IMR-90 (cell line): ENCODE results near the gene ITK. TPM values are rescaled to one million over a fixed set of nuclear protein-coding genes. Genes with fewer than 3 reads are reported as not detected.

Source experiments
- ATAC-seq: fragments of 200-7000 bp; cut with Tn5 transposase; 2 replicates; pipeline ENCODE4 v1.9.1; 2020; ENCODE audit warnings: low read depth, mild to moderate bottlenecking, moderate library complexity
- BruUV-seq: library from RNA; stranded (reverse); fragments of 400-500 nt; replicated peaks from 2 replicates; lab custom pipeline; 2021; lab: Mats Ljungman, UMichigan
- CTCF ChIA-PET: fragments of 300-600 bp; formaldehyde crosslinking; extraction: SDS; loops from one replicate; lab custom pipeline; 2021; ENCODE audit warnings: antibody characterized with exemption; lab: Yijun Ruan, JAX
- POLR2A ChIA-PET: fragments of 300-600 bp; sonication (Branson Sonifier 250); formaldehyde crosslinking; loops from one replicate; lab custom pipeline; 2022; ENCODE audit warnings: antibody characterized with exemption; ENCODE audit not compliant: unreplicated experiment; lab: Charles Lee
- DNase-seq: peaks from one replicate; pipeline ENCODE4 v3.0.0; 2013
- H2AFZ ChIP-seq: replicated peaks from 2 replicates; pipeline ENCODE3; 2013; ENCODE audit warnings: low read length, mild to moderate bottlenecking; ENCODE audit not compliant: poor library complexity
- H2AK5ac ChIP-seq: 2 replicates; pipeline ENCODE4 v1.6.1; 2013; ENCODE audit warnings: low read depth, low read length, inconsistent platforms
- H2AK9ac ChIP-seq: replicated peaks from 2 replicates; pipeline ENCODE3; 2013; ENCODE audit warnings: mild to moderate bottlenecking, low read depth, low read length, moderate library complexity; ENCODE audit not compliant: poor library complexity
- H2BK120ac ChIP-seq: 2 replicates; pipeline ENCODE4 v1.6.1; 2013; ENCODE audit warnings: low read depth, low read length, inconsistent platforms
- H2BK15ac ChIP-seq: 3 replicates; pipeline ENCODE4 v1.6.1; 2013; ENCODE audit warnings: low read depth, low read length, inconsistent platforms
- H2BK20ac ChIP-seq: 2 replicates; pipeline ENCODE4 v1.6.1; 2013; ENCODE audit warnings: low read depth, mild to moderate bottlenecking, inconsistent platforms, low read length, moderate library complexity
- H2BK5ac ChIP-seq: 2 replicates; pipeline ENCODE4 v1.6.1; 2013; ENCODE audit warnings: mild to moderate bottlenecking, low read depth, low read length, inconsistent platforms; ENCODE audit not compliant: poor library complexity, severe bottlenecking
- H3K14ac ChIP-seq: replicated peaks from 2 replicates; pipeline ENCODE4 v1.6.1; 2013; ENCODE audit warnings: low read depth, low read length, inconsistent platforms
- H3K18ac ChIP-seq: 2 replicates; pipeline ENCODE4 v1.6.1; 2013; ENCODE audit warnings: low read depth, low read length, control low read depth
- H3K23ac ChIP-seq: 2 replicates; pipeline ENCODE4 v1.6.1; 2013; ENCODE audit warnings: low read depth, low read length, inconsistent platforms
- H3K27ac ChIP-seq: 2 replicates; pipeline ENCODE4 v1.5.1; 2013; ENCODE audit warnings: mild to moderate bottlenecking, control low read depth, low read length; ENCODE audit not compliant: insufficient read depth
- H3K27me3 ChIP-seq: 2 replicates; pipeline ENCODE4 v1.6.1; 2013; ENCODE audit warnings: low read length; ENCODE audit not compliant: control insufficient read depth, insufficient read depth
- H3K36me3 ChIP-seq: 2 replicates; pipeline ENCODE4 v1.6.1; 2013; ENCODE audit warnings: low read length, mixed read lengths; ENCODE audit not compliant: control insufficient read depth, insufficient read depth
- H3K4ac ChIP-seq: 2 replicates; pipeline ENCODE4 v1.6.1; 2013; ENCODE audit warnings: low read depth, low read length, inconsistent platforms
- H3K4me1 ChIP-seq: 2 replicates; pipeline ENCODE4 v1.6.1; 2013; ENCODE audit warnings: low read length, mixed read lengths; ENCODE audit not compliant: control insufficient read depth, insufficient read depth
- H3K4me2 ChIP-seq: 2 replicates; pipeline ENCODE4 v1.6.1; 2013; ENCODE audit warnings: low read depth, mild to moderate bottlenecking, control low read depth, low read length, moderate library complexity
- H3K4me3 ChIP-seq: 2 replicates; pipeline ENCODE4 v1.5.1; 2013; ENCODE audit warnings: low read depth, mild to moderate bottlenecking, control low read depth, low read length, moderate library complexity; ENCODE audit not compliant: insufficient read depth
- H3K56ac ChIP-seq: 2 replicates; pipeline ENCODE4 v1.6.1; 2013; ENCODE audit warnings: low read length, inconsistent platforms; ENCODE audit not compliant: insufficient read depth; ENCODE audit errors: extremely low read depth
- H3K79me1 ChIP-seq, 2 experiments: 2 replicates each; pipeline ENCODE4 v1.6.1; 2013; ENCODE audit warnings: low read length in 2 of 2, inconsistent platforms in 1 of 2, low read depth in 1 of 2
- H3K9ac ChIP-seq: 2 replicates; pipeline ENCODE4 v1.6.1; 2013; ENCODE audit warnings: low read depth, low read length, control low read depth
- H3K9me1 ChIP-seq: 2 replicates; pipeline ENCODE4 v1.6.1; 2013; ENCODE audit warnings: low read length, inconsistent platforms; ENCODE audit not compliant: insufficient read depth
- H3K9me3 ChIP-seq: 2 replicates; pipeline ENCODE4 v1.6.1; 2013; ENCODE audit warnings: low read length; ENCODE audit not compliant: control insufficient read depth, insufficient read depth
- H4K20me1 ChIP-seq: 2 replicates; pipeline ENCODE4 v1.6.1; 2013; ENCODE audit warnings: low read length, inconsistent platforms; ENCODE audit not compliant: insufficient read depth
- H4K5ac ChIP-seq: 2 replicates; pipeline ENCODE4 v1.6.1; 2013; ENCODE audit warnings: mild to moderate bottlenecking, low read depth, low read length, control low read depth
- H4K8ac ChIP-seq, 2 experiments: 2 replicates each; pipeline ENCODE4 v1.6.1; 2013; ENCODE audit warnings: low read depth in 2 of 2, low read length in 2 of 2, control low read depth in 1 of 2, inconsistent platforms in 1 of 2
- H4K91ac ChIP-seq: 2 replicates; pipeline ENCODE4 v1.6.1; 2013; ENCODE audit warnings: low read depth, low read length, inconsistent platforms; ENCODE audit not compliant: insufficient read depth
- ELK1 ChIP-seq: fragments of 150-350 bp; IDR thresholded peaks from 2 replicates; pipeline ENCODE4 v1.6.1; 2016; ENCODE audit warnings: low read depth, mild to moderate bottlenecking, low read length, moderate library complexity, borderline replicate concordance
- RAD21 ChIP-seq: IDR thresholded peaks from 2 replicates; pipeline ENCODE4 v1.6.1; 2012; ENCODE audit warnings: low read length, improper control_type of control experiment
- WGBS, 2 experiments: methylation state at CpG; one replicate each; pipeline versions ENCODE4 v1.1.5 to v1.1.7; 2013; ENCODE audit warnings: missing lambda C conversion rate in 2 of 2; ENCODE audit not compliant: insufficient read length in 1 of 2; ENCODE audit errors: extremely low coverage in 2 of 2; 5-methylcytosine and 5-hydroxymethylcytosine counted together
- dilution Hi-C: fragments of 300-500 bp; cut with HindIII; formaldehyde crosslinking; loops from one replicate; pipeline ENCODE4 v1.14.3; 2018; ENCODE audit warnings: low sequenced_read_pairs; ENCODE audit not compliant: unreplicated experiment
- in situ Hi-C: fragments of 300-500 bp; cut with MboI; formaldehyde crosslinking; loops from 3 replicates; pipeline ENCODE4 v1.14.3; 2019; ENCODE audit warnings: low sequenced_read_pairs, inconsistent platforms, mixed read lengths
- intact Hi-C: fragments of 100-400 bp; cut with micrococcal nuclease; formaldehyde crosslinking; loops from 2 replicates; pipeline ENCODE4 v1.10.0; 2022
- polyA plus RNA-seq, 3 experiments: library from polyadenylated mRNA; depleted of rRNA; stranded (reverse); fragments of >200 nt; gene quantifications; 2 replicates each; pipeline ENCODE4 v1.2.3, GENCODE V29; 2012; ENCODE audit warnings: low replicate concordance in 1 of 3
- total RNA-seq: library from RNA; depleted of rRNA; stranded (reverse); fragments of >200 nt; gene quantifications from 2 replicates; pipeline ENCODE4 v1.2.3, GENCODE V29; 2012

ITK gene
- total and polyA plus RNA-seq, 2 of the 4 experiments (the other 2 are of a cell fraction), result not detected

DNA sequence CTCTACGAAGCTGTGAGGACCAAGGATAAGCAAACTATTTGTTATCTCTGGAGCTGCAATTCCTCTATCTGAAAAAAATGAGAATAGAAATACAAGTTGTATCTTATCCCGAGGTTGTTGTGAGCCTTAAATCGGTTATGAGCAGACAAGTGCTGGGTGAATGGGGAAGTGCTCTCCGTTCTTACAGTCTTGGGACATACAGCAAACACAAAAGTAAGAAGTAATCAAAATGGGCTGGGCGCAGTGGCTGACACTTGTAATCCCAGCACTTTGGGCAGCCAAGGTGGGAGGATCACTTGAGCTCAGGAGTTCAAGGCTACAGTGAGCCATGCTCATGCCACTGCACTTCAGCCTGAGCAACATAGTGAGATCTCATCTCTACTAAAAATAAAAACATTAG lies 31.7 kb downstream of the ITK start:
- no peak for TF ChIP-seq ELK1
- TF ChIP-seq RAD21, result no peak
- Histone ChIP-seq H3K4ac (no peak overlapping the region), H3K9me1 (no peaks in the 10 kb centered on the region), H2BK120ac (no peak overlapping the region), H3K4me3 (no peak overlapping the region), H4K5ac (no peak overlapping the region), H2AK5ac (no peak overlapping the region), H3K27ac (no peak overlapping the region), H3K9ac (no peak overlapping the region), H3K4me1 (no peaks in the 10 kb centered on the region), H3K79me1 (no peaks in the 10 kb centered on the region), H3K18ac (no peak overlapping the region), H2BK15ac (no peak overlapping the region), H3K9me3 (no peaks in the 10 kb centered on the region), H2AK9ac (no peak overlapping the region), H2BK5ac (no peak overlapping the region), H3K56ac (no peak overlapping the region), H2AFZ (no peak overlapping the region), H2BK20ac (no peak overlapping the region), H3K36me3 (no peaks in the 10 kb centered on the region), H4K8ac (no peak overlapping the region), H4K91ac (no peak overlapping the region), H3K27me3 (no peaks in the 10 kb centered on the region), H3K23ac (no peak overlapping the region), H4K20me1 (no peaks in the 10 kb centered on the region), H3K14ac (no peak overlapping the region), H3K4me2 (no peak overlapping the region)
- BruUV-seq, result no TSS peak
- ATAC-seq (no peak), DNase-seq (no peak)
- WGBS, 2 experiments, result 34% methylated on average over 3 of the region's 5 CpGs; no CpG with 5 or more reads in 1 of the 2 experiments
- dilution Hi-C loops, result no loop called here
- in situ Hi-C loops, result no loop called here
- POLR2A ChIA-PET, result no interaction called here
- CTCF ChIA-PET, result no interaction called here
- intact Hi-C loops, result no loop called here
